LNCaP clone FGC (cell line): Measurements from ENCODE around the gene F5.

Source experiments
- DNase-seq: peaks from one replicate; pipeline ENCODE4 v3.0.0-alpha.2; 2011; ENCODE audit warnings: low read depth
- H3K4me3 ChIP-seq: 2 replicates; pipeline ENCODE4 v1.5.1; 2011; ENCODE audit warnings: mild to moderate bottlenecking, low read depth, low read length, control low read depth
- CTCF ChIP-seq: IDR thresholded peaks from 2 replicates; pipeline ENCODE4 v1.5.1; 2012; ENCODE audit warnings: mild to moderate bottlenecking; ENCODE audit not compliant: control insufficient read depth, insufficient read depth; ENCODE audit errors: extremely low read depth

The F5 gene

GRCh38 chr1:169624122-169624521 is 37.8 kb upstream of the F5 start:
- no peak for TF ChIP-seq CTCF
- no peak for DNase-seq
- H3K4me3 ChIP-seq: no peak overlapping the region

GRCh38 chr1:169623132-169623926 is 37.0 kb upstream of the F5 start:
- TF ChIP-seq CTCF: no peak
- DNase-seq: no peak
- no peak overlapping the region for H3K4me3 ChIP-seq

- DNase-seq: no peak
- TF ChIP-seq CTCF: no peak
- H3K4me3 ChIP-seq: no peak overlapping the region
These were observed 34.3 kb upstream of the F5 start for GRCh38 chr1:169620565-169620964.

GRCh38 chr1:169618367-169618766 is 32.1 kb upstream of the F5 start:
- no peak overlapping the region for H3K4me3 ChIP-seq
- DNase-seq: no peak
- no peak for TF ChIP-seq CTCF

- H3K4me3 ChIP-seq: no peak overlapping the region
- no peak for DNase-seq
- no peak for TF ChIP-seq CTCF
These were observed 29.5 kb upstream of the F5 start for GRCh38 chr1:169615803-169616202.

GRCh38 chr1:169610858-169611257 is 24.6 kb upstream of the F5 start:
- DNase-seq: no peak
- no peak overlapping the region for H3K4me3 ChIP-seq
- TF ChIP-seq CTCF: no peak

- DNase-seq: peak; percentile 36
- no peak overlapping the region for H3K4me3 ChIP-seq
- TF ChIP-seq CTCF: no peak
These were observed 23.8 kb upstream of the F5 start for GRCh38 chr1:169610108-169610507.
